Calu3 (cell line): ENCODE results near the gene GPATCH11. TPM values are rescaled to one million over a fixed set of nuclear protein-coding genes. Genes with fewer than 3 reads are reported as not detected.

Experiments
- BruUV-seq: library from RNA; stranded (reverse); fragments of 400-500 nt; replicated peaks from 2 replicates; lab custom pipeline; 2021; lab: Mats Ljungman, UMichigan
- CTCF ChIA-PET: fragments of 300-600 bp; sonication (Branson Sonifier 250); formaldehyde crosslinking; loops from one replicate; lab custom pipeline; 2022; ENCODE audit warnings: antibody characterized with exemption; lab: Charles Lee
- DNase-seq: peaks from one replicate; pipeline ENCODE4 v3.0.0; 2022
- H3K27ac Mint-ChIP-seq: one replicate; pipeline ENCODE4 v1.8.0; 2022; ENCODE audit warnings: mixed read lengths; ENCODE audit not compliant: unreplicated experiment
- H3K27me3 Mint-ChIP-seq: one replicate; pipeline ENCODE4 v1.8.0; 2022; ENCODE audit warnings: mixed read lengths; ENCODE audit not compliant: unreplicated experiment
- H3K36me3 Mint-ChIP-seq: one replicate; pipeline ENCODE4 v1.8.0; 2022; ENCODE audit warnings: mild to moderate bottlenecking, moderate library complexity, mixed read lengths; ENCODE audit not compliant: insufficient read depth, unreplicated experiment
- H3K4me1 Mint-ChIP-seq: one replicate; pipeline ENCODE4 v1.8.0; 2022; ENCODE audit warnings: mild to moderate bottlenecking, low read depth, mixed read lengths; ENCODE audit not compliant: unreplicated experiment
- H3K4me3 Mint-ChIP-seq: one replicate; pipeline ENCODE4 v1.8.0; 2022; ENCODE audit warnings: mild to moderate bottlenecking, low read depth, moderate library complexity, mixed read lengths; ENCODE audit not compliant: unreplicated experiment
- H3K9me3 Mint-ChIP-seq: one replicate; pipeline ENCODE4 v1.8.0; 2022; ENCODE audit warnings: low read depth, mixed read lengths; ENCODE audit not compliant: unreplicated experiment
- intact Hi-C: fragments of 100-400 bp; cut with micrococcal nuclease; formaldehyde crosslinking; loops from one replicate; pipeline ENCODE4 v1.10.0; 2022; ENCODE audit not compliant: unreplicated experiment
- total RNA-seq: library from RNA; stranded (reverse); gene quantifications from 2 replicates; pipeline ENCODE4 v1.2.3, GENCODE V29; 2022
- TF ChIP-seq, protein P1 (sequence below): fragments of 200-600 bp; IDR thresholded peaks from one replicate; pipeline ENCODE4 v1.8.0; 2022; ENCODE audit warnings: antibody characterized with exemption; ENCODE audit not compliant: unreplicated experiment

The GPATCH11 gene
- total RNA-seq, 1 experiment from 2014 or later = 5.4 TPM

GRCh38 chr2:37104178-37104577, 19.9 kb downstream of the GPATCH11 start:
- H3K9me3 Mint-ChIP-seq = no peaks in the 10 kb centered on the region
- no peaks in the 10 kb centered on the region for H3K27me3 Mint-ChIP-seq
- TF ChIP-seq, protein P1, sequence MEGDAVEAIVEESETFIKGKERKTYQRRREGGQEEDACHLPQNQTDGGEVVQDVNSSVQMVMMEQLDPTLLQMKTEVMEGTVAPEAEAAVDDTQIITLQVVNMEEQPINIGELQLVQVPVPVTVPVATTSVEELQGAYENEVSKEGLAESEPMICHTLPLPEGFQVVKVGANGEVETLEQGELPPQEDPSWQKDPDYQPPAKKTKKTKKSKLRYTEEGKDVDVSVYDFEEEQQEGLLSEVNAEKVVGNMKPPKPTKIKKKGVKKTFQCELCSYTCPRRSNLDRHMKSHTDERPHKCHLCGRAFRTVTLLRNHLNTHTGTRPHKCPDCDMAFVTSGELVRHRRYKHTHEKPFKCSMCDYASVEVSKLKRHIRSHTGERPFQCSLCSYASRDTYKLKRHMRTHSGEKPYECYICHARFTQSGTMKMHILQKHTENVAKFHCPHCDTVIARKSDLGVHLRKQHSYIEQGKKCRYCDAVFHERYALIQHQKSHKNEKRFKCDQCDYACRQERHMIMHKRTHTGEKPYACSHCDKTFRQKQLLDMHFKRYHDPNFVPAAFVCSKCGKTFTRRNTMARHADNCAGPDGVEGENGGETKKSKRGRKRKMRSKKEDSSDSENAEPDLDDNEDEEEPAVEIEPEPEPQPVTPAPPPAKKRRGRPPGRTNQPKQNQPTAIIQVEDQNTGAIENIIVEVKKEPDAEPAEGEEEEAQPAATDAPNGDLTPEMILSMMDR = no peak
- H3K4me1 Mint-ChIP-seq = peaks cover 25% of the 10 kb centered on the region
- DNase-seq = no peak
- H3K4me3 Mint-ChIP-seq = no peak overlapping the region
- H3K36me3 Mint-ChIP-seq = peaks cover 65% of the 10 kb centered on the region
- intact Hi-C loops = no loop called here
- peak overlapping the region; percentile 28 for H3K27ac Mint-ChIP-seq
- BruUV-seq = no TSS peak
- CTCF ChIA-PET = no interaction called here

- DNase-seq = no peak
- Mint-ChIP-seq H3K9me3 (no peaks in the 10 kb centered on the region), H3K36me3 (peaks cover 70% of the 10 kb centered on the region), H3K4me3 (no peak overlapping the region), H3K27me3 (no peaks in the 10 kb centered on the region), H3K27ac (no peak overlapping the region), H3K4me1 (peaks cover 25% of the 10 kb centered on the region)
- intact Hi-C loops = no loop called here
- CTCF ChIA-PET = no interaction called here
- TF ChIP-seq, protein P1 = no peak
- BruUV-seq = no TSS peak
Observed at GRCh38 chr2:37105150-37105549, 20.8 kb downstream of the GPATCH11 start.

DNA sequence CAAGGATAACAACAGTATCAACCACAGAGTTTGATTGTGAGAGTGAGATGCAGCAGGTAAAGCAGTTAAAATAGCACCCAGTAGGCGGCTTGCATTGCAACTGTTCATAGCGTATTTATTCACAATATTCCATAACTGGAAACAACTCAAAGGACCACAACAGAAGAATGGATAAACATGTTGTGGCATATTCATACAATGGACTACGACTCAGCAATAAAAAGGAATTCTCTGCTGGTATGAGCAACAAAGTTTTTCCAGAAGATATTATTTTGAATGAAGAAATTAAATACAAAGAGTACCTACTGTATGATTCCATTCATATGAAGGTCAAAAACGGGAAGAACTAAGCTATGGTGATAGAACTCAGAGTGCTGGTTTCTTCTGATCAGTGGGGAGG, 25.2 kb downstream of the GPATCH11 start:
- TF ChIP-seq, protein P1 = no peak
- intact Hi-C loops = no loop called here
- peaks cover 56% of the 10 kb centered on the region for H3K36me3 Mint-ChIP-seq
- no peaks in the 10 kb centered on the region for H3K9me3 Mint-ChIP-seq
- no peaks in the 10 kb centered on the region for H3K27me3 Mint-ChIP-seq
- H3K4me3 Mint-ChIP-seq = no peak overlapping the region
- CTCF ChIA-PET = interaction anchor here (0.5 kb wide), 1 partner anchor 17 kb away, joined by 4 read pairs; no protein-coding TSS in a partner anchor
- no peak overlapping the region for H3K27ac Mint-ChIP-seq
- H3K4me1 Mint-ChIP-seq = peaks cover 14% of the 10 kb centered on the region
- no peak for DNase-seq
- no TSS peak for BruUV-seq

DNA sequence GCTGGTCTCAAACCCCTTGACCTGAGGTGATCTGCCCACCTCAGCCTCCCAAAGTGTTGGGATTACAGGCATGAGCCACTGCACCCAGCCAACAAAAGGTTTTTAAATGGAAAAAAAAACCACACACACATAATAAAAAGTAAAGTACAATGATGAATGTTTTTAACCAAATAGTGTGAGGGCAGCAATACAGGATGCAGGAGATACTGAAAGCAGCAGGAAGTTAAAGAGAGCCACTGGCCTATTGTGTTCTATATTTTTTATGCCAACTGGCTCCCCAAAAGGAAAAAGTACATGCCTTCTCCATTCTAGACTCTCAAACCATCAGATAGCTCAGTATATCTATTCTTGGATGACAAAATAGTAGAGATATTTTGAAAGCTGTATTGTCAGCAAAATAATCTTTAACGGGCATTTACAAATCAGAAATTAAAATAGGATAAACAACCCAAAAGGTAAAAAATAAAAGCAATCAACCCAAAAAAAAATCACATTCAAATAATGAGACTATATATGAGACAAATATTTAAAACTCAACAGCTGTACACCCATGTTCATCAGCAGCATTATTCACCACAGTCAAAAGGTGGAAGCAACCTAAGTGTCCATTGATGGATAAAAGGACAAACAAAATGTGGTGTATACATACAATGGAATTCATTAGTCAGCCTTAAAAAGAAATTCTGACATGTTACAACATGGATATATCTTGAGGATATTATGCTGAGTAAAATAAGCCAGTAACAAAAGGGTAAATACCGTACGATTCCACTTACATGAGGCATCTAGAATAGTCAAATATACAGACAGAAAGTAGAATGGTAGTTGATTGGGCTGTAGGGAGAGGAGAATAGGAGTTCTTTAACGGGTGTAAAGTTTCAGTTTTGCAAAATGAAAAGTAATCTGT, 26.2 kb downstream of the GPATCH11 start:
- peaks cover 50% of the 10 kb centered on the region for H3K36me3 Mint-ChIP-seq
- no peak overlapping the region for H3K27ac Mint-ChIP-seq
- no peak overlapping the region for H3K4me3 Mint-ChIP-seq

More for the DNA sequence above, 26.2 kb downstream of the GPATCH11 start:
- no peak for DNase-seq
- intact Hi-C loops = no loop called here
- Mint-ChIP-seq H3K9me3 (no peaks in the 10 kb centered on the region), H3K4me1 (peaks cover 5% of the 10 kb centered on the region), H3K27me3 (no peaks in the 10 kb centered on the region)
- CTCF ChIA-PET = no interaction called here
- BruUV-seq = no TSS peak
- TF ChIP-seq, protein P1 = no peak
